ENCODE measurements around the gene CHRNE. TPM values are rescaled to one million over a fixed set of nuclear protein-coding genes. Genes with fewer than 3 reads are reported as not detected.
A peak's percentile ranks its signal among the peaks of the same experiment; 100 is the strongest.

The CHRNE gene
- polyA plus RNA-seq, 2 of the 4 experiments (the other 2 are of a cell fraction) = 0.10 to 0.13 TPM

DNA sequence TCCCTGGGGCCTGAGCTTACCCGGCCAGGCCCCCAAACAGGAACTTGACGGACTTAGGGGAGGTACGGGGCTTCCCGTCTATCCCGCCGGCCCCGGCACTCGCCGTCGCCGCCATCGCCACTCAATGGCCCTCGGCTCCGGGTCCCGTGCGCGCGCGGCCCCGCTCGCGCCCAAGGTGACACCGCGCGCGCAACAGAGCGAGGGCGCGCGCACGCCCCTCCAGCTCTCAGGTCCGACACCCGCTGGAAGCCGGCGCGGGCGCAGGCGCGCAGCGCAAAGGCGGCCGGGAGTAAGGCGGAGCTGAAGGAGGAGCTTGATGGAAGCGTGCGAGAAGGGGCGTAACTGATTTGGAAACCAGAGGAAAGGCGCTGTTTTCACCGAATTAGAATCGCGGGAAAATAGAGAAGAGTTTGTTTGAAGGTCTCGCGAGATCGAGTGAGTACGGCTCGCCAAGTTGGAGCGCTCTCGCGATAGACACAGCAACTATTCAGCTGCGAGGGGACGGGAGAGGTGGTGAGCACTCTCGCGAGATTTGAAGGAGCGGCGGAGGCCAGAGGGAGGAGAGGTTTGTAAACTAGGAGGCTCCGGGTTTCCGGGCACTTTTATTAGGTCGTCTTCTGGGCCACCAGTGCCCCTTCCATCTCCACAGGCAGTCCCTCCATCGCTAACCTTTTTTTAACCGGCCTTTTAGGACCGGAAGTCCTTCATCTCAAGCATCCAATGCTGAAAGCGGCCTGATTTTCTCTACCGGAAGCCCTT, 37.1 kb upstream of the CHRNE start, which contains the start of the genes RNF167 and SLC25A11 (continued):
- TF ChIP-seq, protein P1, sequence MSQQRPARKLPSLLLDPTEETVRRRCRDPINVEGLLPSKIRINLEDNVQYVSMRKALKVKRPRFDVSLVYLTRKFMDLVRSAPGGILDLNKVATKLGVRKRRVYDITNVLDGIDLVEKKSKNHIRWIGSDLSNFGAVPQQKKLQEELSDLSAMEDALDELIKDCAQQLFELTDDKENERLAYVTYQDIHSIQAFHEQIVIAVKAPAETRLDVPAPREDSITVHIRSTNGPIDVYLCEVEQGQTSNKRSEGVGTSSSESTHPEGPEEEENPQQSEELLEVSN (IDR thresholded peaks at IDR 0.05; ENCODE audit: borderline replicate concordance, low read depth) = peak; percentile 61
- TF ChIP-seq, protein P2, sequence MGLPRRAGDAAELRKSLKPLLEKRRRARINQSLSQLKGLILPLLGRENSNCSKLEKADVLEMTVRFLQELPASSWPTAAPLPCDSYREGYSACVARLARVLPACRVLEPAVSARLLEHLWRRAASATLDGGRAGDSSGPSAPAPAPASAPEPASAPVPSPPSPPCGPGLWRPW (IDR thresholded peaks at IDR 0.05) = no peak
- TF ChIP-seq POLR2A (IDR thresholded peaks at IDR 0.05; ENCODE audit: low read length) = peak; percentile 91
- TF ChIP-seq CEBPB (IDR thresholded peaks at IDR 0.05) = peak in 1 of 2 experiments; percentile 24; a peak in 1 of 4 replicates
- 0 out of 5 replicates have a peak, but pooled peaks of 1 of the 2 experiments have one; percentile 5 for TF ChIP-seq RAD21 (conservative IDR thresholded peaks at IDR 0.05 in 1 of 2, IDR thresholded peaks at IDR 0.05 in 1 of 2)
- no peak for TF ChIP-seq MAFK (IDR thresholded peaks at IDR 0.05; ENCODE audit: partially characterized antibody)
- TF ChIP-seq HOXB13 (CRISPR knock-in tag; IDR thresholded peaks at IDR 0.05; ENCODE audit: low read depth) = no peak
- TF ChIP-seq, protein P3, sequence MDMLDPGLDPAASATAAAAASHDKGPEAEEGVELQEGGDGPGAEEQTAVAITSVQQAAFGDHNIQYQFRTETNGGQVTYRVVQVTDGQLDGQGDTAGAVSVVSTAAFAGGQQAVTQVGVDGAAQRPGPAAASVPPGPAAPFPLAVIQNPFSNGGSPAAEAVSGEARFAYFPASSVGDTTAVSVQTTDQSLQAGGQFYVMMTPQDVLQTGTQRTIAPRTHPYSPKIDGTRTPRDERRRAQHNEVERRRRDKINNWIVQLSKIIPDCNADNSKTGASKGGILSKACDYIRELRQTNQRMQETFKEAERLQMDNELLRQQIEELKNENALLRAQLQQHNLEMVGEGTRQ (IDR thresholded peaks at IDR 0.05) = no peak
- TF ChIP-seq TP53 (CRISPR knock-in tag; IDR thresholded peaks at IDR 0.05) = no peak
- TF ChIP-seq ZC3H11A (IDR thresholded peaks at IDR 0.05) = no peak
- TF ChIP-seq, protein P4, sequence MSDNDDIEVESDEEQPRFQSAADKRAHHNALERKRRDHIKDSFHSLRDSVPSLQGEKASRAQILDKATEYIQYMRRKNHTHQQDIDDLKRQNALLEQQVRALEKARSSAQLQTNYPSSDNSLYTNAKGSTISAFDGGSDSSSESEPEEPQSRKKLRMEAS (IDR thresholded peaks at IDR 0.05) = peak; percentile 76
- TF ChIP-seq MYC (IDR thresholded peaks at IDR 0.05; ENCODE audit: borderline replicate concordance, low read length) = peak; percentile 68; the same call in 1 of the 2 replicates
- 0 out of 2 replicates have a peak, but pooled peaks have one; percentile 51 for TF ChIP-seq ESRRA (IDR thresholded peaks at IDR 0.05; ENCODE audit: borderline replicate concordance, low read length)
- TF ChIP-seq, protein P5, sequence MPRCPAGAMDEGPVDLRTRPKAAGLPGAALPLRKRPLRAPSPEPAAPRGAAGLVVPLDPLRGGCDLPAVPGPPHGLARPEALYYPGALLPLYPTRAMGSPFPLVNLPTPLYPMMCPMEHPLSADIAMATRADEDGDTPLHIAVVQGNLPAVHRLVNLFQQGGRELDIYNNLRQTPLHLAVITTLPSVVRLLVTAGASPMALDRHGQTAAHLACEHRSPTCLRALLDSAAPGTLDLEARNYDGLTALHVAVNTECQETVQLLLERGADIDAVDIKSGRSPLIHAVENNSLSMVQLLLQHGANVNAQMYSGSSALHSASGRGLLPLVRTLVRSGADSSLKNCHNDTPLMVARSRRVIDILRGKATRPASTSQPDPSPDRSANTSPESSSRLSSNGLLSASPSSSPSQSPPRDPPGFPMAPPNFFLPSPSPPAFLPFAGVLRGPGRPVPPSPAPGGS (IDR thresholded peaks at IDR 0.05) = peak; percentile 89; the same call in 2 of the 3 replicates
- TF ChIP-seq TFCP2L1 (CRISPR knock-in tag; IDR thresholded peaks at IDR 0.05) = peak; percentile 76; the same call in 1 of the 2 replicates
- TF ChIP-seq, protein P6, sequence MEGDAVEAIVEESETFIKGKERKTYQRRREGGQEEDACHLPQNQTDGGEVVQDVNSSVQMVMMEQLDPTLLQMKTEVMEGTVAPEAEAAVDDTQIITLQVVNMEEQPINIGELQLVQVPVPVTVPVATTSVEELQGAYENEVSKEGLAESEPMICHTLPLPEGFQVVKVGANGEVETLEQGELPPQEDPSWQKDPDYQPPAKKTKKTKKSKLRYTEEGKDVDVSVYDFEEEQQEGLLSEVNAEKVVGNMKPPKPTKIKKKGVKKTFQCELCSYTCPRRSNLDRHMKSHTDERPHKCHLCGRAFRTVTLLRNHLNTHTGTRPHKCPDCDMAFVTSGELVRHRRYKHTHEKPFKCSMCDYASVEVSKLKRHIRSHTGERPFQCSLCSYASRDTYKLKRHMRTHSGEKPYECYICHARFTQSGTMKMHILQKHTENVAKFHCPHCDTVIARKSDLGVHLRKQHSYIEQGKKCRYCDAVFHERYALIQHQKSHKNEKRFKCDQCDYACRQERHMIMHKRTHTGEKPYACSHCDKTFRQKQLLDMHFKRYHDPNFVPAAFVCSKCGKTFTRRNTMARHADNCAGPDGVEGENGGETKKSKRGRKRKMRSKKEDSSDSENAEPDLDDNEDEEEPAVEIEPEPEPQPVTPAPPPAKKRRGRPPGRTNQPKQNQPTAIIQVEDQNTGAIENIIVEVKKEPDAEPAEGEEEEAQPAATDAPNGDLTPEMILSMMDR (IDR thresholded peaks at IDR 0.05) = no peak
- no peak for TF ChIP-seq KDM1A (IDR thresholded peaks at IDR 0.05; ENCODE audit: low read depth)

DNA sequence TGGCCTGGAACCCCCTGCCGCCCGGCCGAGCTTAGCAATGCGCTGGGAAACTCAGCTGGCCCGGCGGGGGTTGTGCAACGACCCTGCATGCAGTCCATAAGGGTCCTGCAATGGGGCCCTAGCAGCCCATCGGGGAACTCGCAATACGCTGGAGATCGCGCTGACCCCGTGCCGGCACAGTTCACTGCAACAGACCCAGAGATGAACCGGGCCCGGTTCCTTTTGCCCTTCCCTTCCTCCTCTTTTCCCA, 36.6 kb upstream of the CHRNE start:
- WGBS (ENCODE audit: missing lambda C conversion rate) = 1% methylated on average over 10 of the region's 16 CpGs
- peak overlapping the region; percentile 94 for H3K4me2 ChIP-seq

More for the DNA sequence above, 36.6 kb upstream of the CHRNE start:
- FAIRE-seq = no peak
- DNase-seq (ENCODE audit: low read depth in 1 of 2, low spot score in 1 of 2) = no peak
- TF ChIP-seq, protein P2 (IDR thresholded peaks at IDR 0.05) = no peak
- 0 out of 2 replicates have a peak, but pooled peaks have one; percentile 50 for TF ChIP-seq TP53 (CRISPR knock-in tag; IDR thresholded peaks at IDR 0.05)
- peaks cover 44% of the 10 kb centered on the region for H3K4me1 ChIP-seq
- ATAC-seq = no peak
- H3K27ac ChIP-seq = peak overlapping the region; percentile 89 to 93
- peak overlapping the region; percentile 85 for H3K4me3 ChIP-seq
- no peaks in the 10 kb centered on the region for H3K9me3 ChIP-seq
- ChIA-PET POLR2A (interaction anchor here (0.6 to 3.2 kb wide), 19 partner anchors 8 to 230 kb away, joined by 3 to 83 read pairs (median 6); partner anchors contain the start of genes ARRB2, CAMTA2, CHRNE and ENO3), CTCF (interaction anchor here (0.5 to 3.5 kb wide), 16 partner anchors 10 to 149 kb away, joined by 3 to 33 read pairs (median 6); partner anchors contain the start of genes CAMTA2, CHRNE and SPAG7)
